ENCODE results near the gene NRCAM. TPM values are rescaled to one million over a fixed set of nuclear protein-coding genes. Genes with fewer than 3 reads are reported as not detected.

NRCAM gene
- total and polyA plus RNA-seq, 10 of the 15 experiments (the other 5 are each of a cell fraction or from before 2014, with no cell fraction given) = 0.30 to 2.0 (median 1.0) TPM

DNA sequence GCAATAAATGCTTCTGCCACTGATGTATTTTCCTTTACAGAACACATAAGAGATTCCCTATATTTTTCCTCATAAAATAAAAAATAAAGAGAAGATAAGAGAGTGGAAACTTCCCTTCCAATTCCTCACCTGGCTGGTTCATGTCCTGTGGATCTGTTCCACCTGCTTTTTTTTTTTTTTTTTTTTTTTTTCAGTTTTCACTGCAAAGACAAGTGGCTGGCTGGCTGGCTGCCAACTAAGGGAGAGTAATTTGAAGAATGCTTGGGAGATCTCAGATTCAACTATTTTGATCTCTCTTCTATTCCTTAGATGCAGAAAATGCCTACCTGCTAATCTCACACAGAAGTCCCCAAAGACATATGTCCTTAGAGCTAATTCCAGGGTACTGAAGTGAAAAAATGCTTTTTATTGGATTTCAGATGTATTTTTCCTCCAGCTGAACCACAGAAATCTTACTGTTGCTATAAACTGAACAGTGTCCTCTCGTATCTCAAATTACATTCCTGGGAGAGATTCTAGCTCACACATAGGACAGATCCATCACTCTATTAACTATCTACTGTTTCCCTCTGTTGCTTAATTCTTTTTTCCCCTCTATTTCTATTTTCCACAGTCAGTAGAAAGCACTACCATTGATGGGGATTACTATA is 120.8 kb downstream of the NRCAM start:
- Histone ChIP-seq H3K4me2 (ENCODE audit: control insufficient read depth, insufficient read depth) (no peak overlapping the region), H3K27me3 (replicated peaks in 1 of 2; ENCODE audit: control insufficient read depth in 2 of 2, insufficient read depth in 2 of 2, low read length in 1 of 2) (no peaks in the 10 kb centered on the region), H2AFZ (ENCODE audit: control insufficient read depth, low read depth, low read length) (no peak overlapping the region), H3K27ac (ENCODE audit: control insufficient read depth, insufficient read depth) (no peak overlapping the region), H3K79me2 (ENCODE audit: control insufficient read depth, insufficient read depth, low read length) (no peaks in the 10 kb centered on the region), H3K4me3 (no peak overlapping the region), H3K36me3 (ENCODE audit: control insufficient read depth in 2 of 2, insufficient read depth in 2 of 2, low read length in 1 of 2) (no peaks in the 10 kb centered on the region), H3K9ac (ENCODE audit: control insufficient read depth, insufficient read depth, low read length) (no peak overlapping the region), H3K9me3 (replicated peaks; ENCODE audit: control insufficient read depth, insufficient read depth, low read length) (no peaks in the 10 kb centered on the region), H4K20me1 (ENCODE audit: control insufficient read depth, insufficient read depth) (no peaks in the 10 kb centered on the region), H3K4me1 (ENCODE audit: control insufficient read depth, insufficient read depth, low read length) (no peaks in the 10 kb centered on the region)
- ChIA-PET SMC1A (ENCODE audit: uncharacterized antibody, unreplicated experiment) (interaction anchor here (1.3 to 3.5 kb wide), 2 partner anchors 7 to 19 kb away, joined by 3 to 10 read pairs; no protein-coding TSS in a partner anchor), CTCF (no interaction called here), POLR2A (no interaction called here), RAD21 (ENCODE audit: unreplicated experiment) (no interaction called here)
- intact Hi-C loops (cut with micrococcal nuclease; ENCODE audit: unreplicated experiment) = no loop called here
- DNase-seq (ENCODE audit: low read depth, low spot score) = no peak
- BruUV-seq (replicated peaks) = no TSS peak
- ATAC-seq = no peak
- in situ Hi-C loops (cut with MboI) = no loop called here
- 0% methylated on average over 1 of the region's 1 CpG for WGBS (ENCODE audit: insufficient coverage, insufficient replicate concordance, low lambda C conversion rate, missing lambda C conversion rate)
- no peak for FAIRE-seq
- TF ChIP-seq, protein P1, sequence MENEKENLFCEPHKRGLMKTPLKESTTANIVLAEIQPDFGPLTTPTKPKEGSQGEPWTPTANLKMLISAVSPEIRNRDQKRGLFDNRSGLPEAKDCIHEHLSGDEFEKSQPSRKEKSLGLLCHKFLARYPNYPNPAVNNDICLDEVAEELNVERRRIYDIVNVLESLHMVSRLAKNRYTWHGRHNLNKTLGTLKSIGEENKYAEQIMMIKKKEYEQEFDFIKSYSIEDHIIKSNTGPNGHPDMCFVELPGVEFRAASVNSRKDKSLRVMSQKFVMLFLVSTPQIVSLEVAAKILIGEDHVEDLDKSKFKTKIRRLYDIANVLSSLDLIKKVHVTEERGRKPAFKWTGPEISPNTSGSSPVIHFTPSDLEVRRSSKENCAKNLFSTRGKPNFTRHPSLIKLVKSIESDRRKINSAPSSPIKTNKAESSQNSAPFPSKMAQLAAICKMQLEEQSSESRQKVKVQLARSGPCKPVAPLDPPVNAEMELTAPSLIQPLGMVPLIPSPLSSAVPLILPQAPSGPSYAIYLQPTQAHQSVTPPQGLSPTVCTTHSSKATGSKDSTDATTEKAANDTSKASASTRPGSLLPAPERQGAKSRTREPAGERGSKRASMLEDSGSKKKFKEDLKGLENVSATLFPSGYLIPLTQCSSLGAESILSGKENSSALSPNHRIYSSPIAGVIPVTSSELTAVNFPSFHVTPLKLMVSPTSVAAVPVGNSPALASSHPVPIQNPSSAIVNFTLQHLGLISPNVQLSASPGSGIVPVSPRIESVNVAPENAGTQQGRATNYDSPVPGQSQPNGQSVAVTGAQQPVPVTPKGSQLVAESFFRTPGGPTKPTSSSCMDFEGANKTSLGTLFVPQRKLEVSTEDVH (IDR thresholded peaks at IDR 0.05; ENCODE audit: low read depth, partially characterized antibody) = no peak
- TF ChIP-seq, protein P2, sequence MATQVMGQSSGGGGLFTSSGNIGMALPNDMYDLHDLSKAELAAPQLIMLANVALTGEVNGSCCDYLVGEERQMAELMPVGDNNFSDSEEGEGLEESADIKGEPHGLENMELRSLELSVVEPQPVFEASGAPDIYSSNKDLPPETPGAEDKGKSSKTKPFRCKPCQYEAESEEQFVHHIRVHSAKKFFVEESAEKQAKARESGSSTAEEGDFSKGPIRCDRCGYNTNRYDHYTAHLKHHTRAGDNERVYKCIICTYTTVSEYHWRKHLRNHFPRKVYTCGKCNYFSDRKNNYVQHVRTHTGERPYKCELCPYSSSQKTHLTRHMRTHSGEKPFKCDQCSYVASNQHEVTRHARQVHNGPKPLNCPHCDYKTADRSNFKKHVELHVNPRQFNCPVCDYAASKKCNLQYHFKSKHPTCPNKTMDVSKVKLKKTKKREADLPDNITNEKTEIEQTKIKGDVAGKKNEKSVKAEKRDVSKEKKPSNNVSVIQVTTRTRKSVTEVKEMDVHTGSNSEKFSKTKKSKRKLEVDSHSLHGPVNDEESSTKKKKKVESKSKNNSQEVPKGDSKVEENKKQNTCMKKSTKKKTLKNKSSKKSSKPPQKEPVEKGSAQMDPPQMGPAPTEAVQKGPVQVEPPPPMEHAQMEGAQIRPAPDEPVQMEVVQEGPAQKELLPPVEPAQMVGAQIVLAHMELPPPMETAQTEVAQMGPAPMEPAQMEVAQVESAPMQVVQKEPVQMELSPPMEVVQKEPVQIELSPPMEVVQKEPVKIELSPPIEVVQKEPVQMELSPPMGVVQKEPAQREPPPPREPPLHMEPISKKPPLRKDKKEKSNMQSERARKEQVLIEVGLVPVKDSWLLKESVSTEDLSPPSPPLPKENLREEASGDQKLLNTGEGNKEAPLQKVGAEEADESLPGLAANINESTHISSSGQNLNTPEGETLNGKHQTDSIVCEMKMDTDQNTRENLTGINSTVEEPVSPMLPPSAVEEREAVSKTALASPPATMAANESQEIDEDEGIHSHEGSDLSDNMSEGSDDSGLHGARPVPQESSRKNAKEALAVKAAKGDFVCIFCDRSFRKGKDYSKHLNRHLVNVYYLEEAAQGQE (IDR thresholded peaks at IDR 0.05; ENCODE audit: low read depth, low read length) = no peak
- TF ChIP-seq CREB1 (IDR thresholded peaks at IDR 0.05; ENCODE audit: low read depth) = no peak
- no peak for TF ChIP-seq SRF (IDR thresholded peaks at IDR 0.05; ENCODE audit: low read depth in 2 of 2, low read length in 2 of 2)
- TF ChIP-seq GATAD2B (conservative IDR thresholded peaks at IDR 0.05; ENCODE audit: low read depth) = no peak
- TF ChIP-seq CREM (IDR thresholded peaks at IDR 0.05; ENCODE audit: low read depth) = no peak
- TF ChIP-seq CBFB (IDR thresholded peaks at IDR 0.05; ENCODE audit: low read depth) = no peak
- TF ChIP-seq, protein P3, sequence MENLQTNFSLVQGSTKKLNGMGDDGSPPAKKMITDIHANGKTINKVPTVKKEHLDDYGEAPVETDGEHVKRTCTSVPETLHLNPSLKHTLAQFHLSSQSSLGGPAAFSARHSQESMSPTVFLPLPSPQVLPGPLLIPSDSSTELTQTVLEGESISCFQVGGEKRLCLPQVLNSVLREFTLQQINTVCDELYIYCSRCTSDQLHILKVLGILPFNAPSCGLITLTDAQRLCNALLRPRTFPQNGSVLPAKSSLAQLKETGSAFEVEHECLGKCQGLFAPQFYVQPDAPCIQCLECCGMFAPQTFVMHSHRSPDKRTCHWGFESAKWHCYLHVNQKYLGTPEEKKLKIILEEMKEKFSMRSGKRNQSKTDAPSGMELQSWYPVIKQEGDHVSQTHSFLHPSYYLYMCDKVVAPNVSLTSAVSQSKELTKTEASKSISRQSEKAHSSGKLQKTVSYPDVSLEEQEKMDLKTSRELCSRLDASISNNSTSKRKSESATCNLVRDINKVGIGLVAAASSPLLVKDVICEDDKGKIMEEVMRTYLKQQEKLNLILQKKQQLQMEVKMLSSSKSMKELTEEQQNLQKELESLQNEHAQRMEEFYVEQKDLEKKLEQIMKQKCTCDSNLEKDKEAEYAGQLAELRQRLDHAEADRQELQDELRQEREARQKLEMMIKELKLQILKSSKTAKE (IDR thresholded peaks at IDR 0.05; ENCODE audit: low read depth, poor library complexity, severe bottlenecking) = no peak
- TF ChIP-seq, protein P4, sequence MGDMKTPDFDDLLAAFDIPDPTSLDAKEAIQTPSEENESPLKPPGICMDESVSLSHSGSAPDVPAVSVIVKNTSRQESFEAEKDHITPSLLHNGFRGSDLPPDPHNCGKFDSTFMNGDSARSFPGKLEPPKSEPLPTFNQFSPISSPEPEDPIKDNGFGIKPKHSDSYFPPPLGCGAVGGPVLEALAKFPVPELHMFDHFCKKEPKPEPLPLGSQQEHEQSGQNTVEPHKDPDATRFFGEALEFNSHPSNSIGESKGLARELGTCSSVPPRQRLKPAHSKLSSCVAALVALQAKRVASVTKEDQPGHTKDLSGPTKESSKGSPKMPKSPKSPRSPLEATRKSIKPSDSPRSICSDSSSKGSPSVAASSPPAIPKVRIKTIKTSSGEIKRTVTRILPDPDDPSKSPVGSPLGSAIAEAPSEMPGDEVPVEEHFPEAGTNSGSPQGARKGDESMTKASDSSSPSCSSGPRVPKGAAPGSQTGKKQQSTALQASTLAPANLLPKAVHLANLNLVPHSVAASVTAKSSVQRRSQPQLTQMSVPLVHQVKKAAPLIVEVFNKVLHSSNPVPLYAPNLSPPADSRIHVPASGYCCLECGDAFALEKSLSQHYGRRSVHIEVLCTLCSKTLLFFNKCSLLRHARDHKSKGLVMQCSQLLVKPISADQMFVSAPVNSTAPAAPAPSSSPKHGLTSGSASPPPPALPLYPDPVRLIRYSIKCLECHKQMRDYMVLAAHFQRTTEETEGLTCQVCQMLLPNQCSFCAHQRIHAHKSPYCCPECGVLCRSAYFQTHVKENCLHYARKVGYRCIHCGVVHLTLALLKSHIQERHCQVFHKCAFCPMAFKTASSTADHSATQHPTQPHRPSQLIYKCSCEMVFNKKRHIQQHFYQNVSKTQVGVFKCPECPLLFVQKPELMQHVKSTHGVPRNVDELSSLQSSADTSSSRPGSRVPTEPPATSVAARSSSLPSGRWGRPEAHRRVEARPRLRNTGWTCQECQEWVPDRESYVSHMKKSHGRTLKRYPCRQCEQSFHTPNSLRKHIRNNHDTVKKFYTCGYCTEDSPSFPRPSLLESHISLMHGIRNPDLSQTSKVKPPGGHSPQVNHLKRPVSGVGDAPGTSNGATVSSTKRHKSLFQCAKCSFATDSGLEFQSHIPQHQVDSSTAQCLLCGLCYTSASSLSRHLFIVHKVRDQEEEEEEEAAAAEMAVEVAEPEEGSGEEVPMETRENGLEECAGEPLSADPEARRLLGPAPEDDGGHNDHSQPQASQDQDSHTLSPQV (IDR thresholded peaks at IDR 0.05) = no peak
